LHCN-M2 (cell line): ENCODE data around the gene ACSL3. TPM values are rescaled to one million over a fixed set of nuclear protein-coding genes. Genes with fewer than 3 reads are reported as not detected.
"Not testable (repeated sequence)": the region's sequence is repeated elsewhere in the genome, so short reads cannot be mapped to it uniquely, and the experiment has no call there.

Experiments
- DNase-seq: peaks from one replicate; pipeline ENCODE4 v3.0.0-alpha.2; 2012; ENCODE audit warnings: low read depth
- total RNA-seq: library from RNA; depleted of rRNA; stranded (reverse); fragments of >200 nt; gene quantifications from 2 replicates; pipeline ENCODE4 v1.2.3, GENCODE V29; 2014; rRNA removed

Gene ACSL3
- total RNA-seq, 1 experiment from 2014 or later = 215 TPM

DNA sequence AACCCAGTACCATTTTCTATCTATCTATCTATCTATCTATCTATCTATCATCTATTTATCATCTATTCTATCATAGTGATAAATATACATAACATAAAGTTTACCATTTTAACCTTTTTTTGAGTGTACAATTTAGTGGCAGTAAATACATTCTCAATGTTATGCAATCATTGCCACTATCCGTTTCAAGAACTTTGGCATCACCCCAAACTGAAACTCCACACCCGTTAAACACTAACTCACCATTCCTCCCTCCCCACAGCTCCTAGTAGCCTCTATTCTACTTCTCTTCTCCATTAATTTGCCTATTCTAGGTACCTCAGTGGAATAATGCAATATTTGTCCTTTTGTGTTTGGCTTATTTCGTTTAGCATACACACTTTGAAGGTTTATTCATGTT lies 108.7 kb downstream of the ACSL3 start:
- peak; percentile 64 for DNase-seq

DNA sequence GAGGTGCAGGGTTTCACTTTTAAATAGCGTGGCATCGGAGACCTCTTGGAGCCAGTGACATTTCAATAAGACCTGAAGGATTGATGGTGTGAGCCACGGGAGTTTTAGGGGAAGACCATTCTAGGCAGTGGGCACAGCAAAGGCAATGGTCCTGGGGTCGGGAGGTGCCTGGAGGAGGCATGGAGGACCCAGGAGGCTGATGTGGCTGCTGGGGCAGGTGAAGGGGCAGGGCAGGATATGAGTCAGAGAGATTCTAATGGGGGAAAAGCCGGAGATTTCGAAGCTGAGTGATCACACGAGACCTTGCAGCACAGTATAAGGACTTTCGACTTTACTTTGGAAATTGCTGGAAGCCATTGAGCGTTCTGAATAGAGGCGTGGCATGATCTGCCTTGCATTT lies 111.6 kb downstream of the ACSL3 start:
- no peak for DNase-seq

DNA sequence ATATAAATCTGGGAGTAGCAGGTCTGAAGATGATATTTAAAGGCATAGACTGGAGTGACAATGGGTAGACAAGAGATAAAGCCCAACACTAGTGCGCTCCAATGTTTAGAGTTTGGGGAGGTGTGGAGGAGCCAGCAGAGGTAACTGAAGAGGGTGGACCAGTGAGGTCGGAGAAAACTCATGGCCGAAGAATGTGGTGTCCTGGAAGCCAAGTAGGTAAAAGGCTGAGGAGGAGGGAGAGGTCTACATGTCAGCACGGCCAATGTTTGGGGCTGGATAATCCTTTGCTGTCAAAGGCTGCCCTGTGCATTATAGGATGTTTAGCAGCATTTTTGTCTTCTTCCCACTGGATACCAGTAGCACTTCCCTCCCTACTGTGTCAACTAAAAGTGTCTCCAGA lies 112.4 kb downstream of the ACSL3 start:
- DNase-seq = no peak

DNA sequence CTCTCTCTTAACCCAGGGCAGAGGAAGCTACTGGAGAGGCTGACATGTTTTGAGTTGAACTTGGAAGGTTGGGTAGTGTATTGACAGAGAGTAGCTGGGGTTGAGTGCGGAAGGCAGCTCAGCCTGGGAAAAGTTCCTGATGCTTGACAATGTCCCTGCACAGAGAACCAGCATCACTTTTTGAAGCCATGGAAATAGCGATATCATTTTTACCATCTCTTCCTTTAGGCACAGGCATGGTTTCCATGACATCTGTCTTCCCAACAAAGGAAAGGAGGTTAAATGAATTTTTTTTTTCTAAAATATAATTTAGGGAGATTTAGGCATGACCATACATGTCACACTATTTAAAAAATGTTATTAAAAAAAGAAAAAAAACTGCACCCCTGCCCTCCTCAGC lies 112.9 kb downstream of the ACSL3 start:
- DNase-seq = no peak

DNA sequence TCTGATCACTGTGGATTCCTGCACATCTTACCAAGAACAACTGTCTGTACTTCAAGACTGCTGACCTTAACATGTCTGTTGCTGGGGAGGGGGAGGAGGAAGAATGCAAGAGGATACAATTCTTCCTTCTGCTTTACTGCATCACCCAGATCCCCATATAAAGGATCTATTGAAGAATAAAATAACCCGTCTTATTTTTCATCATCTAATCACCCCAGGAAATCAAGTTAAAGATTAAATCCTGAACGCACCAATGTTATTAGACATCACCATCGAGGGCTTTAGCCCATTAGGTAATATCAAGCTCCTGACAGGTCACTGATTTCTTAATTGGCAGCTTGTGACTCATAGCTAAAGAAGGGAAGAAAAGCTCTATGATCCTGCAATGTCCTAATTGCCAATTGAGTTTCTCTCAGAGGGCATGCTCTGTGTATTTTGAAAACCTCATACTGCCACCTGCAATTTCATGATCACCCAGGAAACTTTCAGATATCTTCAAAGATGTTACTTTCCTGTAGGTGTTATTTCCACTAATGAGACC lies 115.8 kb downstream of the ACSL3 start:
- no peak for DNase-seq

DNA sequence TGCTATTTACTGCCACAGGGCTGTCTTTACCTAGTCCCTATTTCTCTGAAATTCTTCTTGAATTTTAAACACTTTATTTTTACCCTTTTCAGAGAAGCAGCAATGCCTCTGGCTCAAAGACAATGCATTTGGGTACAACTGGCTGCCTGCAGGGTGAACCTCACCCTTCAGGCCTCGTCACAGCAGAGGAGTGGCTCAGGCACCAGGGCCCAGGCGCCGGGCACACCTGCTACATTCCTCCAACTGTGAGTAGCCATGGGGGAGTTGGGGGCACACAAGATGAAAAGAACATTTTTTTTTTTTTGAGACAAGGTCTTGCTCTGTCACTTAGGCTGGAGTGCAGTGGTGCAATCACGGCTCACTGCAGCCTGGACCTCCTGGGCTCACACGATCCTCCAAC lies 116.3 kb downstream of the ACSL3 start:
- no peak for DNase-seq

DNA sequence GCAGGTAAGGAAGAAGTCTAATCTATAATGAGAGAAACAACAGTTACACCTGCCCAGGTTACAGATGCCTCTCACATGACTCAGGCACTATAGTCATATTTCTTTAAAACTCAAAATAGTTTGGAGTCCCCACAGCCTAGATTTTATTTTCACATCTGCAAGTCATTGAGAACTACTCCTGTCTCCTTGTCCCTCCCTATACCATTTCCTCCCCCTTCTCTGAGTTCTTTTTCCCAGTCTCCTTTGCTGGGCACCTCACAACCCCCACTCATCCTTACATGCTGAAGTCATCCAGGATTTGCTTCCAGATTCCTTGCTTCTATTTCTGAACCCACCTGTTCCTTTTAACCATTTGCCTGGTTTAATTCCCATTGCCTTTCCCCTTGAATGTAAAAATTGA lies 118.0 kb downstream of the ACSL3 start:
- no peak for DNase-seq

DNA sequence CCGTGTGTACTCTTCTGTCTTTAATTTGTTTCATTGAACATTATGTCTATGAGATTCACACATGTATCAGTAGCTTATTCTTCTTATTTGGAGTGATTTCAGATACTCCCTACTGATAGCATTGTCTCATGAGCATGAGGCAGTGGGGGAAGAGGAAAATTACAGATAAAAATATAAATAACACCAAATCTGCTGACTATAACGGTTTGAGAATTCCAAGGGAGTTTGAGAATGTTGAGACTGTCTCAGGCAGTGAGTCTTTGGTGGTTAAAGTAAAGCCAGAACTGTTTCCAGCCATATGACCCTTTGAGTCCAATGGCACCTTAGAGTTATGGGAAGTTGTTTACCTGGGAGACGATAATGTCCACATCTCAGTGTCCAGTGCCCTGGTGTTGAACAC lies 118.6 kb downstream of the ACSL3 start:
- no peak for DNase-seq

DNA sequence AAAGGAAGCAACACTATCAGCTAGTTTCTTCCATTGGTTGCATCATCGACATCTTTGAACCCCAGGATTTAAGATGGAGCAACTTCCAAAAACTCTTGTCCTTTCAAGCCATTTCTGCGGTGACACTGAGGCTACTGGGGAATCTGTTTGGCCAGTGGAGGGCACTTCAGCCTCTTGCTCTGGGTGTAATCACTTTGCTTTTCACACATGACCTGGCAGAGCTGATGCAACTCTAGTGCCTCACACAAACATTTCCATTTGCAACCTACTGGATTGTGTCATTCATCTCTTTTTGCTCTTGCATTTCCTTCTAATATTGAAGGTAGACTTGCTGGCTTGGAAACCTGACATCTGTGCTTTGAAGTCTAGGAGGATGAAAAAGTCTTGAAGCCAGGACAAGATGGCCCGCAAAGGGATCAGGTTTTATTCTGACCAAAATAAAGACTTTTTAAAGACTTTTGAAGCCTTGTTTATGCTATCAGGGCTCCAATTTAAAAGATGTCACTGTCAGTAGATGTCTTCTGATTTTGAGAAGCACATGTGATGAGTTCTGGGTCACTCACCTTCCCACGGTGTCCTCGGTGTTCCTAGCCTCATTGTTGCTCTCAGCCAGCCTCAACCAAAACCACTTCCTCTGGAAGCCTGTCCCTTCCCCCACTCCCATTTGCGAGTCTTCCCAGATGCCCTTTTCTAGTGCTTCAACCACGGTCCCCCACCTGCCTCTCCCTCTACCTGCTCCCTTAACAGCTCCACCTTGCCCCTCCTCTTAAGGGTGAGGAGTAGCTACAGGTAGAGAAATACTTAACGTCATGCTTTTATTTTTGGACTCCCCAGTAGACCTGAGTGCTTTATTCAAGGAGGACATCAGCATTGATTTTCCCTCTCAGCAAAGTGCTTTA lies 121.4 kb downstream of the ACSL3 start:
- DNase-seq = peak; percentile 80

DNA sequence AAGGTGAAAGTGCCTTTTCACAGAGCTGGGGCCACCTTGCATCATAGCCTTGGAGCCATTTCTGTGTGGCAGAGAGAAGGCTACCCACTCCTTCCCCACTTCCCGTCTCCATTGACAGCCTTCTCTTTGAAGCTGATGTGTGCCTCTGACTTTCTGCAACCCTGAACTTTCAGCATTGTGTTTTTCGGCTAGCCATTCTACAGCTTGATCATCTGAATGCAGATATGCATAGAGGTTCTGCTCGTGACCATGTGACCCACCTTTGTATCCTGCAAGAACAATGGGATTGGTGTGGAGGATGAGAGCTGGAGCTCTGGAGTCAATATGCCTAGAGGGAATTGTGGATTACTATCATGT lies 122.1 kb downstream of the ACSL3 start:
- DNase-seq = no peak

DNA sequence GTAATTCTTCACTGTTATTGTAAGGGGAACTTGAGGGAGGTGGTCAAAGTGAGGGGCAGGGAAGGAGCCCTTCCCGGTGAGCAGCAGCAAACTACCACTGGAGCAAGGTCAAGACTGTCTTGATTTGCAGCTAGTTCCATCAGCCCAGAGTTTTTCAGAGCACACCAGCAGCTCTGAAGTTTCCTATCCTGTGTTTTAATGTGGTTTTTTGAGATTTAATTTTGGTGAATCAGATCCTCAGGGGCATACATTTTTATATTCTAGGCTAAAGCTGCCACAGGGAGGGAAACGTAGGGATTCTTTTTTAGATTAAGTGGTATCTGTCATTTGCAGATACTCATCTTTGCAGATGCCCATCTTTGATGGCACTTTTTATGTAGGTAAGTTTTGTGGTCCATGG lies 124.1 kb downstream of the ACSL3 start:
- no peak for DNase-seq

DNA sequence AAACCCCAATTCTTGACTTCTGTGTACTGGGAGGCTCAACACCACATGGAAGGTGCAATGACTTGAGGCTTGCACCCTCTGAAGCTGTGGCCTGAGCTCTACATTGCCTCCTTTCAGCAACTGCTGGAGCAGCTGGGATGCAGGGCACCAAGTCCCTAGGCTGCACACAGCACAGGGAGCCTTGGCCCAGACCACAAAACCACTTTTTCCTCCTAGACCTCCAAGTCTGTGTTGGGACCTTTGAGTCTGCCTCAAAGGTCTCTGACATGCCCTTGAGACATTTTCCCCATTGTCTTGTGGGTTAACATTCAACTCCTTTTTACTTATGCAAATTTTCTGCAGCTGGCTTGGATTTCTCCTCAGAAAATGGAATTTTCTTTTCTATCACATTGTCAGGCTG lies 128.6 kb downstream of the ACSL3 start:
- no peak for DNase-seq

DNA sequence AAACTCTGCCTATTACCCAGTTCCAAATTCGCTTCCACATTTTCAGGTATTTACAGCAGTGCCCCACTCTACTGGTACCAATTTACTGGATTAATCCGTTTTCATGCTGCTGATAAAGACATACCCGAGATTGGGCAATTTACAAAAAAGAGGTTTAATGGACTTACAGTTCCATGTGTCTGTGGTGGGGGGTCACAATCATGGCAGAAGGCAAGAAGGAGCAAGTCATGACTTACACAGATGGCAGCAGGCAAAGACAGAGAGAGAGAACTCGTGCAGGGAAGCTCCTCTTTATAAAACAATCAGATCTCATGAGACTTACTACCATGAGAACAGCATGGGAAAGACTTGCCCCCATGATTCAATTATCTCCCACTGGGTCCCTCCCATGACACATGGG lies 129.4 kb downstream of the ACSL3 start:
- not testable (repeated sequence) for DNase-seq

DNA sequence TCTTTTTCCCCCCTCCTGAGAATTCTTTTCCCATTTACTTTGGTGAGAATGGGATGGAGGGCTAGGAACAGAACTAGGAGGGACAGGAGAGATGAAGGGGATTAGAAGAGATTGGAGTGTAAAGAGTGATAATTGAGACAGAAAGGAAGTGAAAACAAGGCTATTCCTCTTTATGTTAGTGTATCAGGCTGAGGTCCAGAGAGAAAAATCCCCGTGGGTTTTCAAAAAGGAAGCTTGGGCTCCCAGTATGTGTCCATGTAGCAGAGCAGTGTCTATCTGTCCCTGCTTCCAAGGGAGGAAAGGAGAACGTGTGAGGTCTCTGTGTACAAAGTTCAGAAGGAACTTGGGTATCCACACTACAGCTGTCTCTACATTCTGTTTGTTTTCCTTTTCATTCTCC lies 131.3 kb downstream of the ACSL3 start:
- DNase-seq = no peak

Other genes starting within 250 kb of the ACSL3 start
- gene FARSB, start 204.9 kb upstream of the ACSL3 start, total RNA-seq = 39.1 and 43.8 TPM in 2 replicates
- gene MOGAT1, start 189.4 kb upstream of the ACSL3 start, total RNA-seq = not detected in 2 replicates
- 4.0 and 6.3 TPM in 2 replicates for gene KCNE4, start 191.2 kb downstream of the ACSL3 start, total RNA-seq